ENCODE measurements around the gene C17orf113. TPM values are rescaled to one million over a fixed set of nuclear protein-coding genes. Genes with fewer than 3 reads are reported as not detected.

Gene C17orf113
- total RNA-seq, 1 donor from 2014 or later, result 2.2 TPM

DNA sequence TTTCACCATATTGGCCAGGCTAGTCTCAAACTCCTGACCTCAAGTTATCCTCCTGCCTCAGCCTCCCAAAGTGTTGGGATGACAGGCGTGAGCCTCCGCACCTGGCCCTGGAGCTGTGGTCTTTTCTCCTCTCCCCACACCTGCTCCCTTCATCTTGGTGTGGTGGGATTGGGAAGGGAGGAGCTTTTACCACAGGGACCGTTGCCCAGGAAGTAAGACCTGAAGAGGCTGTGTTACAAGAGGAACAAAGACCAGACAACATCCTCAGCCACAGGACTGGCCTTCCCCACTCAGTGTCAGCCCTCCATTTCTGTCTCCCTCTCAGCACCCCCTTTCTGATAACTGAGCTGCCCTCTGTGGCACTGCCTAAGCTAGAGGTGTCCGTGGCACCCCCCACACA is 9.4 kb upstream of the C17orf113 start:
- H3K9me3 Mint-ChIP-seq, result no peaks in the 10 kb centered on the region
- peaks cover 10% of the 10 kb centered on the region for H3K27me3 Mint-ChIP-seq (ENCODE audit: low read depth)
- DNase-seq (ENCODE audit: low read depth, low spot score), result no peak
- peaks cover 16% of the 10 kb centered on the region for H3K4me1 Mint-ChIP-seq
- TF ChIP-seq CTCF (conservative IDR thresholded peaks at IDR 0.05), result no peak
- H3K36me3 Mint-ChIP-seq (ENCODE audit: low read depth), result no peaks in the 10 kb centered on the region
- H3K4me3 Mint-ChIP-seq, result no peak overlapping the region
- no peak overlapping the region for H3K27ac Mint-ChIP-seq (ENCODE audit: unreplicated experiment)

GRCh38 chr17:42058063-42058462 is 7.7 kb upstream of the C17orf113 start:
- peaks cover 11% of the 10 kb centered on the region for H3K4me1 Mint-ChIP-seq
- no peaks in the 10 kb centered on the region for H3K9me3 Mint-ChIP-seq
- H3K36me3 Mint-ChIP-seq (ENCODE audit: low read depth), result no peaks in the 10 kb centered on the region
- H3K27ac Mint-ChIP-seq (ENCODE audit: unreplicated experiment), result no peak overlapping the region
- no peak overlapping the region for H3K4me3 Mint-ChIP-seq
- peaks cover 25% of the 10 kb centered on the region for H3K27me3 Mint-ChIP-seq (ENCODE audit: low read depth)
- DNase-seq (ENCODE audit: low read depth, low spot score), result no peak
- no peak for TF ChIP-seq CTCF (conservative IDR thresholded peaks at IDR 0.05)

GRCh38 chr17:42056635-42057034 is 6.2 kb upstream of the C17orf113 start:
- H3K27ac Mint-ChIP-seq (ENCODE audit: unreplicated experiment), result no peak overlapping the region
- peaks cover 40% of the 10 kb centered on the region for H3K27me3 Mint-ChIP-seq (ENCODE audit: low read depth)
- H3K4me1 Mint-ChIP-seq, result peaks cover 11% of the 10 kb centered on the region

DNA sequence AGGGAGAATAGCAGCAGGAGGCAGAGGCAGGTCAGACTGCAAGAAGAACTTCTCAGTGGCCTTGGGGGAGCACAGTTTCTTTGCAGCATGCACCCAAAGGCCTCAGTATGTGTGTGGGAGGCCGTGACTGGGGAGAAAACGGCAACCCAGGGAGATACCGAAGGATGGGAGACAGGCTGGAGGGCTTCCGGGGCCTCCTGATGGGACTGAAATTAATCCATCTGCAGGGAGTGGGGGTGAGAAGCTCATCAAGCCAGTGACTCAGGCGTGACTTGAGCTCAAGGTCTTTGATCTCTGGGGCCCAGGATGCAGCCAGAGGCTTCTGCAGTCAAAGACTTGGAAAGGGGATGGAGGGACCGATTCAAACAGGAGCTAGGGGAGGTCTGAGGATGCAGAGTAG is 5.1 kb upstream of the C17orf113 start:
- H3K9me3 Mint-ChIP-seq, result no peaks in the 10 kb centered on the region
- no peak for TF ChIP-seq CTCF (conservative IDR thresholded peaks at IDR 0.05)
- H3K27me3 Mint-ChIP-seq (ENCODE audit: low read depth), result peaks cover 50% of the 10 kb centered on the region
- H3K4me3 Mint-ChIP-seq, result no peak overlapping the region
- H3K4me1 Mint-ChIP-seq, result peaks cover 16% of the 10 kb centered on the region
- DNase-seq (ENCODE audit: low read depth, low spot score), result no peak
- no peaks in the 10 kb centered on the region for H3K36me3 Mint-ChIP-seq (ENCODE audit: low read depth)
- H3K27ac Mint-ChIP-seq (ENCODE audit: unreplicated experiment), result no peak overlapping the region

More at GRCh38 chr17:42056635-42057034, 6.2 kb upstream of the C17orf113 start:
- no peaks in the 10 kb centered on the region for H3K9me3 Mint-ChIP-seq
- no peaks in the 10 kb centered on the region for H3K36me3 Mint-ChIP-seq (ENCODE audit: low read depth)
- H3K4me3 Mint-ChIP-seq, result no peak overlapping the region
- DNase-seq (ENCODE audit: low read depth, low spot score), result no peak
- TF ChIP-seq CTCF (conservative IDR thresholded peaks at IDR 0.05), result no peak

GRCh38 chr17:42055027-42055426 is 4.6 kb upstream of the C17orf113 start:
- no peak for DNase-seq (ENCODE audit: low read depth, low spot score)
- no peak for TF ChIP-seq CTCF (conservative IDR thresholded peaks at IDR 0.05)
- Mint-ChIP-seq H3K9me3 (no peaks in the 10 kb centered on the region), H3K4me3 (no peak overlapping the region), H3K27me3 (ENCODE audit: low read depth) (peaks cover 50% of the 10 kb centered on the region), H3K27ac (ENCODE audit: unreplicated experiment) (no peak overlapping the region), H3K36me3 (ENCODE audit: low read depth) (no peaks in the 10 kb centered on the region), H3K4me1 (peaks cover 16% of the 10 kb centered on the region)
